Keratinocyte (primary cell): ENCODE measurements around the gene C2CD2L. TPM values are rescaled to one million over a fixed set of nuclear protein-coding genes. Genes with fewer than 3 reads are reported as not detected.

Source experiments
- DNase-seq: peaks from one replicate; pipeline ENCODE4 v3.0.0-alpha.2; 2011; ENCODE audit warnings: low read depth, missing footprints, low spot score
- FAIRE-seq: peaks from 2 replicates; lab custom pipeline; 2011; peaks lifted over from hg19 to GRCh38; lab: Jason Lieb, UNC
- H2AFZ ChIP-seq: 2 replicates; pipeline ENCODE4 v1.6.0; 2012; ENCODE audit warnings: low read length, control low read depth, inconsistent platforms; ENCODE audit not compliant: control insufficient read depth
- H3K27ac ChIP-seq: 2 replicates; pipeline ENCODE4 v1.5.1; 2011; ENCODE audit warnings: low read length; ENCODE audit not compliant: control insufficient read depth, insufficient read depth
- H3K27me3 ChIP-seq: 3 replicates; pipeline ENCODE4 v1.6.0; 2011; ENCODE audit warnings: low read length; ENCODE audit not compliant: control insufficient read depth, insufficient read depth; ENCODE audit errors: extremely low read depth
- H3K36me3 ChIP-seq, 2 experiments: 2 replicates in 1 of 2; 3 replicates in 1 of 2; pipeline ENCODE4 v1.5.1; 2011; ENCODE audit warnings: low read length in 2 of 2, mild to moderate bottlenecking in 1 of 2; ENCODE audit not compliant: control insufficient read depth in 2 of 2, insufficient read depth in 2 of 2; ENCODE audit errors: extremely low read depth in 1 of 2
- H3K4me1 ChIP-seq: 3 replicates; pipeline ENCODE4 v1.5.1; 2011; ENCODE audit warnings: low read length; ENCODE audit not compliant: control insufficient read depth, insufficient read depth; ENCODE audit errors: extremely low read depth
- H3K4me2 ChIP-seq: 3 replicates; pipeline ENCODE4 v1.6.0; 2011; ENCODE audit warnings: low read depth, low read length; ENCODE audit not compliant: control insufficient read depth, insufficient read depth; ENCODE audit errors: extremely low read depth
- H3K4me3 ChIP-seq, 3 experiments: fragments of 200-600 bp in 1 of 3; sonication (generic) in 1 of 3; 2 replicates in 2 of 3; 3 replicates in 1 of 3; pipeline ENCODE4 v1.5.1; 2011 to 2016; ENCODE audit warnings: low read length in 3 of 3, mild to moderate bottlenecking in 3 of 3, control low read depth in 2 of 3, inconsistent platforms in 1 of 3, low read depth in 1 of 3, mixed read lengths in 1 of 3, mixed run types in 1 of 3, moderate library complexity in 1 of 3; ENCODE audit not compliant: control insufficient read depth in 2 of 3, insufficient read depth in 2 of 3; ENCODE audit errors: extremely low read depth in 1 of 3
- H3K79me2 ChIP-seq: 2 replicates; pipeline ENCODE4 v1.6.0; 2012; ENCODE audit warnings: low read length; ENCODE audit not compliant: control insufficient read depth, insufficient read depth
- H3K9ac ChIP-seq: 3 replicates; pipeline ENCODE4 v1.6.0; 2011; ENCODE audit warnings: low read length; ENCODE audit not compliant: control insufficient read depth, insufficient read depth; ENCODE audit errors: extremely low read depth
- H3K9me1 ChIP-seq: 3 replicates; pipeline ENCODE4 v1.6.0; 2011; ENCODE audit warnings: low read length; ENCODE audit not compliant: control insufficient read depth, insufficient read depth; ENCODE audit errors: extremely low read depth
- H3K9me3 ChIP-seq: 2 replicates; pipeline ENCODE4 v1.5.1; 2012; ENCODE audit warnings: low read depth, low read length; ENCODE audit not compliant: control insufficient read depth
- H4K20me1 ChIP-seq: 3 replicates; pipeline ENCODE4 v1.6.0; 2011; ENCODE audit warnings: low read length; ENCODE audit not compliant: control insufficient read depth, insufficient read depth; ENCODE audit errors: extremely low read depth
- EZH2 ChIP-seq: IDR thresholded peaks from one replicate; pipeline ENCODE4 v1.6.1; 2012; ENCODE audit warnings: inconsistent platforms, mild to moderate bottlenecking, low read length, moderate library complexity
- dilution Hi-C: fragments of 300-500 bp; cut with MboI; formaldehyde crosslinking; loops from one replicate; pipeline ENCODE4 v1.7.0; 2020; ENCODE audit warnings: low sequenced_read_pairs; ENCODE audit not compliant: extremely low pct_ligation_motif_present
- polyA plus RNA-seq, 5 experiments: library from polyadenylated mRNA; depleted of rRNA in 3 of 5; stranded (reverse) in 3 of 5; stranded (forward) in 1 of 5; unstranded in 1 of 5; fragments of >200 nt; gene quantifications; 1 replicate in 1 of 5; 2 replicates in 3 of 5; 3 replicates in 1 of 5; pipeline versions ENCODE4 v1.2.1 to v1.2.3, GENCODE V29; 2011 to 2012; ENCODE audit warnings: missing spikeins in 2 of 5, low read depth in 1 of 5, low replicate concordance in 1 of 5
- TF ChIP-seq, protein P1 (sequence below), 3 experiments: IDR thresholded peaks in 1 of 3; conservative IDR thresholded peaks in 1 of 3; optimal IDR thresholded peaks in 1 of 3; 2 replicates in 2 of 3; 3 replicates in 1 of 3; pipeline versions ENCODE3 to v1.5.1; 2011; ENCODE audit warnings: low read length in 3 of 3, mild to moderate bottlenecking in 3 of 3, moderate library complexity in 2 of 3, control low read depth in 1 of 3, inconsistent platforms in 1 of 3; ENCODE audit not compliant: insufficient read depth in 2 of 3; ENCODE audit errors: extremely low read depth in 1 of 3

C2CD2L gene
- polyA plus RNA-seq, 1 donor (not counting 4 experiments of a cell fraction or from before 2014, with no cell fraction given): 2.9 TPM

DNA sequence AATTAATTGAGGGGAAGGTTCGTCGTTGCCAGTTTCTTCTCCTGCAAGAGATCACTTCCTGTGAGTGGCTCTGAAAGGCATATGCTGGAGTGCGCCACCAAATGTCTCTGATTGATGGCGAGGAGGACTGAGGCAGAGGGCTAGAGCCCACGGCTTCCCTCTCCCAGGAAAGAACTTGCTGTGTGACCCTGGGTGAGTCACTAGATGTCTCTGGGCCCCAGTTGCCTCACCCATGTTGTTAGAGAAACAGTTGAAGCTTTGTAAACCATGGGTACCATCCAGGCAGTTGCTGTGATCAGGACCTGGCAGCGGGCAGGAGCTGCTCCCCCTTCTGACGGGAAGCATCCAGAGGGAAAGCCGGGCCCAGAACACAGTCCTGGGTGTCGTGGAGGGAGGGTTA is 44.9 kb downstream of the C2CD2L start:
- no peaks in the 10 kb centered on the region for H3K79me2 ChIP-seq
- no peaks in the 10 kb centered on the region for H3K9me1 ChIP-seq
- no peaks in the 10 kb centered on the region for H4K20me1 ChIP-seq
- TF ChIP-seq EZH2: no peak
- TF ChIP-seq, protein P1, sequence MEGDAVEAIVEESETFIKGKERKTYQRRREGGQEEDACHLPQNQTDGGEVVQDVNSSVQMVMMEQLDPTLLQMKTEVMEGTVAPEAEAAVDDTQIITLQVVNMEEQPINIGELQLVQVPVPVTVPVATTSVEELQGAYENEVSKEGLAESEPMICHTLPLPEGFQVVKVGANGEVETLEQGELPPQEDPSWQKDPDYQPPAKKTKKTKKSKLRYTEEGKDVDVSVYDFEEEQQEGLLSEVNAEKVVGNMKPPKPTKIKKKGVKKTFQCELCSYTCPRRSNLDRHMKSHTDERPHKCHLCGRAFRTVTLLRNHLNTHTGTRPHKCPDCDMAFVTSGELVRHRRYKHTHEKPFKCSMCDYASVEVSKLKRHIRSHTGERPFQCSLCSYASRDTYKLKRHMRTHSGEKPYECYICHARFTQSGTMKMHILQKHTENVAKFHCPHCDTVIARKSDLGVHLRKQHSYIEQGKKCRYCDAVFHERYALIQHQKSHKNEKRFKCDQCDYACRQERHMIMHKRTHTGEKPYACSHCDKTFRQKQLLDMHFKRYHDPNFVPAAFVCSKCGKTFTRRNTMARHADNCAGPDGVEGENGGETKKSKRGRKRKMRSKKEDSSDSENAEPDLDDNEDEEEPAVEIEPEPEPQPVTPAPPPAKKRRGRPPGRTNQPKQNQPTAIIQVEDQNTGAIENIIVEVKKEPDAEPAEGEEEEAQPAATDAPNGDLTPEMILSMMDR (optimal IDR thresholded peaks at IDR 0.05 in 1 of 3, IDR thresholded peaks at IDR 0.05 in 1 of 3, conservative IDR thresholded peaks at IDR 0.05 in 1 of 3; ENCODE audit: extremely low read depth in 1 of 3, insufficient read depth in 2 of 3, low read length in 3 of 3): no peak
- peaks cover 9% of the 10 kb centered on the region for H3K4me1 ChIP-seq
- H3K9ac ChIP-seq: no peak overlapping the region
- H3K9me3 ChIP-seq: no peaks in the 10 kb centered on the region
- dilution Hi-C loops: no loop called here
- DNase-seq: no peak
- no peak overlapping the region for H2AFZ ChIP-seq
- H3K4me3 ChIP-seq: no peak overlapping the region
- H3K4me2 ChIP-seq: no peak overlapping the region
- no peak for FAIRE-seq
- H3K27me3 ChIP-seq: peaks cover 31% of the 10 kb centered on the region
- no peak overlapping the region for H3K27ac ChIP-seq
- no peaks in the 10 kb centered on the region for H3K36me3 ChIP-seq

DNA sequence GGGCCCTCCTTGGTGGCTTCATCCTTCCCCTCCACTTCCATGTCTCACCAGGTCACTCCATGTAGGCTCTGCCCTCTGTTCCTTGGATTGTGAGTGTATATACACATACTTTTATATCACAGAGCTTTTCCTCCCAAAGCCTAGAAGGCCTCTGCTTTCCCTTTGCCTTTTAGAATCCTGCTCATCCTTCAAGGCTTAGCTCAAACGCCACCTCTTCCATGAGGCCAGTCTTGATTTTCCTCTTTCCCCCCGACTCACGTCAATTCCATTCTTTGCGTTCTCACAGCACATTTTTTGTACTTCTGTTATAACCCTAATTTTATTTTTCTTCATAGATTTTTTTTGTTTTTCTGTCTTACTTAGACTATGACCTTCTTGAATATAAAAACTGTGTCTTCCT is 45.5 kb downstream of the C2CD2L start:
- no peaks in the 10 kb centered on the region for H3K36me3 ChIP-seq

More for the DNA sequence above, 45.5 kb downstream of the C2CD2L start:
- TF ChIP-seq, protein P1 (optimal IDR thresholded peaks at IDR 0.05 in 1 of 3, IDR thresholded peaks at IDR 0.05 in 1 of 3, conservative IDR thresholded peaks at IDR 0.05 in 1 of 3; ENCODE audit: extremely low read depth in 1 of 3, insufficient read depth in 2 of 3, low read length in 3 of 3): no peak
- dilution Hi-C loops: no loop called here
- Histone ChIP-seq H3K4me2 (no peak overlapping the region), H3K9me1 (no peaks in the 10 kb centered on the region), H3K27me3 (peaks cover 31% of the 10 kb centered on the region), H3K9ac (no peak overlapping the region), H3K9me3 (no peaks in the 10 kb centered on the region), H3K4me3 (no peak overlapping the region), H3K79me2 (no peaks in the 10 kb centered on the region), H4K20me1 (no peaks in the 10 kb centered on the region), H3K4me1 (peaks cover 9% of the 10 kb centered on the region), H2AFZ (no peak overlapping the region), H3K27ac (no peak overlapping the region)
- FAIRE-seq (no peak), DNase-seq (no peak)
